ENCODE results near the gene DIS3L2.
"Not testable (repeated sequence)": the region's sequence is repeated elsewhere in the genome, so short reads cannot be mapped to it uniquely, and the experiment has no call there.

The DIS3L2 gene

GRCh38 chr2:232327105-232328031 lies 365.9 kb downstream of the DIS3L2 start:
- Histone ChIP-seq H3K36me3 (no peaks in the 10 kb centered on the region), H3K27me3 (ENCODE audit: insufficient read depth, low read depth, severe bottlenecking) (no peaks in the 10 kb centered on the region), H3K4me3 (ENCODE audit: low read depth, low read length) (no peak overlapping the region), H3K27ac (no peak overlapping the region), H3K9me3 (ENCODE audit: severe bottlenecking) (no peaks in the 10 kb centered on the region)
- TF ChIP-seq, protein P1, sequence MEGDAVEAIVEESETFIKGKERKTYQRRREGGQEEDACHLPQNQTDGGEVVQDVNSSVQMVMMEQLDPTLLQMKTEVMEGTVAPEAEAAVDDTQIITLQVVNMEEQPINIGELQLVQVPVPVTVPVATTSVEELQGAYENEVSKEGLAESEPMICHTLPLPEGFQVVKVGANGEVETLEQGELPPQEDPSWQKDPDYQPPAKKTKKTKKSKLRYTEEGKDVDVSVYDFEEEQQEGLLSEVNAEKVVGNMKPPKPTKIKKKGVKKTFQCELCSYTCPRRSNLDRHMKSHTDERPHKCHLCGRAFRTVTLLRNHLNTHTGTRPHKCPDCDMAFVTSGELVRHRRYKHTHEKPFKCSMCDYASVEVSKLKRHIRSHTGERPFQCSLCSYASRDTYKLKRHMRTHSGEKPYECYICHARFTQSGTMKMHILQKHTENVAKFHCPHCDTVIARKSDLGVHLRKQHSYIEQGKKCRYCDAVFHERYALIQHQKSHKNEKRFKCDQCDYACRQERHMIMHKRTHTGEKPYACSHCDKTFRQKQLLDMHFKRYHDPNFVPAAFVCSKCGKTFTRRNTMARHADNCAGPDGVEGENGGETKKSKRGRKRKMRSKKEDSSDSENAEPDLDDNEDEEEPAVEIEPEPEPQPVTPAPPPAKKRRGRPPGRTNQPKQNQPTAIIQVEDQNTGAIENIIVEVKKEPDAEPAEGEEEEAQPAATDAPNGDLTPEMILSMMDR (IDR thresholded peaks at IDR 0.05; ENCODE audit: low read depth, low read length), result peak; percentile 89
- DNase-seq, result peak; percentile 85

DNA sequence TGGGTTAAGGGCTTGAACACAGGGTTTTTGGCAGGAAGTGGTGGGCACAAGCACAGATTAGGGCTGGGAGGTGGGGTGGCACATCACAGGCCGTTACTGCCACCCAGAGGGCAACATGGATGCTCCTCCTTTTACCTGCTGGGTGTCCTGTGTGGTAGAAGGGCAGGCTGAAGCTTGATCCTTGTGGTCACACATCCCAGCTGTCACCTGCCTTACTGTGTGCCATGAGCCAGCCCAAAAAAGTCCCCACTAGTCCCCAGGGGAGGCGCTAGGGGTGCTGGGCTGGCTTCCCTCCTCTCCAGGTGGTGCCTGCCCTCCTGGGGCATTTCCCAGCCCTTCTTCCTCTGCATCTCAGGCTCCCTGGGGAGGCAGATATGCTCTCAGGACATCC lies 366.5 kb downstream of the DIS3L2 start:
- no peak for DNase-seq
- H3K27me3 ChIP-seq (ENCODE audit: insufficient read depth, low read depth, severe bottlenecking), result no peaks in the 10 kb centered on the region
- H3K27ac ChIP-seq, result no peak overlapping the region
- H3K4me3 ChIP-seq (ENCODE audit: low read depth, low read length), result no peak overlapping the region
- no peaks in the 10 kb centered on the region for H3K36me3 ChIP-seq
- TF ChIP-seq, protein P1 (IDR thresholded peaks at IDR 0.05; ENCODE audit: low read depth, low read length), result 0 out of 2 replicates have a peak, but pooled peaks have one; percentile 8
- H3K9me3 ChIP-seq (ENCODE audit: severe bottlenecking), result no peaks in the 10 kb centered on the region

- Histone ChIP-seq H3K27me3 (ENCODE audit: insufficient read depth, low read depth, severe bottlenecking) (no peaks in the 10 kb centered on the region), H3K27ac (no peak overlapping the region), H3K9me3 (ENCODE audit: severe bottlenecking) (no peaks in the 10 kb centered on the region), H3K4me3 (ENCODE audit: low read depth, low read length) (no peak overlapping the region), H3K36me3 (no peaks in the 10 kb centered on the region)
- no peak for DNase-seq
- TF ChIP-seq, protein P1 (IDR thresholded peaks at IDR 0.05; ENCODE audit: low read depth, low read length), result no peak
These were observed 367.3 kb downstream of the DIS3L2 start for GRCh38 chr2:232328516-232329460.

DNA sequence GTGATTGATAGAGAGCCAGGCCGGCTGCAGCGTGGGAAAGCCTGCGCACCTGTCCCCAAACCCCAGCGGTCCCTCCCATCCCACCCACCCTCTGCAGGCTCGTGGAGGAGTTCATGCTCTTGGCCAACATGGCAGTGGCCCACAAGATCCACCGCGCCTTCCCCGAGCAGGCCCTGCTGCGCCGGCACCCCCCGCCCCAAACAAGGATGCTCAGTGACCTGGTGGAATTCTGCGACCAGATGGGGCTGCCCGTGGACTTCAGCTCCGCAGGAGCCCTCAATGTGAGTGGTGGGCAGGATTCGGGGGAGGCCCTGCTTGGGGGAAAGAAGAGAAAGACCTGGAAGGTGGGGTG lies 368.2 kb downstream of the DIS3L2 start:
- no peak for DNase-seq
- Histone ChIP-seq H3K4me3 (ENCODE audit: low read depth, low read length) (no peak overlapping the region), H3K27me3 (ENCODE audit: insufficient read depth, low read depth, severe bottlenecking) (no peaks in the 10 kb centered on the region), H3K36me3 (no peaks in the 10 kb centered on the region), H3K9me3 (ENCODE audit: severe bottlenecking) (no peaks in the 10 kb centered on the region), H3K27ac (no peak overlapping the region)
- TF ChIP-seq, protein P1 (IDR thresholded peaks at IDR 0.05; ENCODE audit: low read depth, low read length), result no peak

GRCh38 chr2:232330068-232330999 lies 368.8 kb downstream of the DIS3L2 start:
- no peak for DNase-seq
- Histone ChIP-seq H3K4me3 (ENCODE audit: low read depth, low read length) (no peak overlapping the region), H3K36me3 (no peaks in the 10 kb centered on the region), H3K27me3 (ENCODE audit: insufficient read depth, low read depth, severe bottlenecking) (no peaks in the 10 kb centered on the region), H3K27ac (no peak overlapping the region), H3K9me3 (ENCODE audit: severe bottlenecking) (no peaks in the 10 kb centered on the region)
- TF ChIP-seq, protein P1 (IDR thresholded peaks at IDR 0.05; ENCODE audit: low read depth, low read length), result no peak

DNA sequence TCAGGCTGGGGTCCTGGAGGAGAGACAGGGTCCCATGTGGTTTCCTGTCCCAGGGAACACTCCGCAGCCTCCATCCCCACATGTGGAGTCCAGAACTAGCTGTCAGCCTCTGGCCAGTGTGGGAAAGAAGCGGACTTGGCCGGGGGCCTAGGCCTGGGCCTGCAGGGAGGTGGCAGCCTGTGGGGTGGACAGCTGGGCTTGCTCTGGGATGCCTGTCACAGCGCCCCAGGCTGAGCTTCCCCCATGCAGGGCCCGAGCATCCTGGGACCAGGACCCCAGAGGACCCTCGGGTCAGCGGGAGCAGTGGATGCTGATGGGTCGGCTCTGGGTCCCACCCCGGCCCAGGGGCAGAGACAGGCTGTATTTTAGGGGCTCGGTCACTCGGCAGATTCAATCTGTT lies 369.5 kb downstream of the DIS3L2 start:
- H3K27me3 ChIP-seq (ENCODE audit: insufficient read depth, low read depth, severe bottlenecking); DNase-seq; H3K4me3 ChIP-seq (ENCODE audit: low read depth, low read length); H3K36me3 ChIP-seq; H3K27ac ChIP-seq; H3K9me3 ChIP-seq (ENCODE audit: severe bottlenecking): not testable (repeated sequence)

DNA sequence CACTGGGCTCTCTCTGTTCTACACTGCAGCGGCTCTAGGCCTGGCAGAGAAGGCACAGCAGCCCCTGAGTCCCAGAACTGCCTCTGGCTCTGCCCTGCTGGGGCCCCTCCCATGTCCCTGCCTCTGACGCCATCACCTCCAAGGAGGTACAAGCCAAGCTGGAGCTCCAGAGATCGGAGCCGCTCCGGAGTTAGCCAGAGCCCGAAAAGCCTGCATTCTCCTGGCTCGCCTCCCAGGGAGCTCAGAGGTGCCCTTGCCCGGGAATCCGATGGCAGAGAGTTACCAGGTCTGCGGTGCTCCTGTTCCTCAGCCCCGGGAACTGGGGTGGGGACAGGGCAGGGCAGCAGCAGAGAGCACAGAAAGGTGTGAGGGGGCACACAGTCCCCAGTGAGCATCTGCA lies 370.1 kb downstream of the DIS3L2 start:
- H3K27me3 ChIP-seq (ENCODE audit: insufficient read depth, low read depth, severe bottlenecking); H3K4me3 ChIP-seq (ENCODE audit: low read depth, low read length); H3K27ac ChIP-seq; DNase-seq; H3K9me3 ChIP-seq (ENCODE audit: severe bottlenecking); H3K36me3 ChIP-seq: not testable (repeated sequence)

Data from WERI-Rb-1 (cell line).